HG03575 (cell line): Measurements from ENCODE around the gene KLF11.
A peak's percentile ranks its signal among the peaks of the same experiment; 100 is the strongest.

ENCODE experiments used
- ATAC-seq: cut with Tn5 transposase; IDR thresholded peaks from one replicate; pipeline ENCODE4 v1.9.1; 2021; ENCODE audit not compliant: unreplicated experiment, insufficient number of reproducible peaks, low FRiP score; ENCODE audit errors: extremely low read depth

The KLF11 gene

GRCh38 chr2:10057231-10058107, 14.1 kb downstream of the KLF11 start:
- ATAC-seq, result no peak

GRCh38 chr2:10058251-10059015, 15.1 kb downstream of the KLF11 start:
- no peak for ATAC-seq

- ATAC-seq, result no peak
Measured at GRCh38 chr2:10059016-10059351, 15.6 kb downstream of the KLF11 start.

- no peak for ATAC-seq
Measured at GRCh38 chr2:10059552-10060335, 16.4 kb downstream of the KLF11 start.

- ATAC-seq, result no peak
Measured at GRCh38 chr2:10061221-10061925, 18.0 kb downstream of the KLF11 start.

GRCh38 chr2:10062931-10063365, 19.6 kb downstream of the KLF11 start:
- ATAC-seq, result no peak

GRCh38 chr2:10063566-10063965, 20.2 kb downstream of the KLF11 start:
- ATAC-seq, result no peak

GRCh38 chr2:10064932-10065772, 21.8 kb downstream of the KLF11 start:
- no peak for ATAC-seq

GRCh38 chr2:10065773-10066055, 22.4 kb downstream of the KLF11 start:
- ATAC-seq, result no peak

GRCh38 chr2:10067330-10067729, 24.0 kb downstream of the KLF11 start:
- no peak for ATAC-seq

GRCh38 chr2:10067881-10068280, 24.5 kb downstream of the KLF11 start:
- no peak for ATAC-seq

GRCh38 chr2:10071176-10071575, 27.8 kb downstream of the KLF11 start:
- ATAC-seq, result no peak

- no peak for ATAC-seq
Measured at GRCh38 chr2:10071595-10071994, 28.2 kb downstream of the KLF11 start.

GRCh38 chr2:10072656-10073480, 29.5 kb downstream of the KLF11 start:
- peak; percentile 67 for ATAC-seq

GRCh38 chr2:10073706-10074105, 30.4 kb downstream of the KLF11 start:
- no peak for ATAC-seq

- no peak for ATAC-seq
Measured at GRCh38 chr2:10075101-10075500, 31.8 kb downstream of the KLF11 start.

- no peak for ATAC-seq
Measured at GRCh38 chr2:10075571-10076209, 32.3 kb downstream of the KLF11 start.
